ENCODE results near the gene HDAC9. TPM values are rescaled to one million over a fixed set of nuclear protein-coding genes. Genes with fewer than 3 reads are reported as not detected.
"Not testable (repeated sequence)": the region's sequence is repeated elsewhere in the genome, so short reads cannot be mapped to it uniquely, and the experiment has no call there.

HDAC9 gene
- total RNA-seq, 3 donors from 2014 or later (not counting 1 experiment from before 2014, with no cell fraction given) = 19.1 to 41.1 (median 24.1) TPM

GRCh38 chr7:18976715-18977471 is 481.3 kb downstream of the HDAC9 start:
- 93% methylated on average over 5 of the region's 6 CpGs for WGBS (ENCODE audit: insufficient coverage)
- no peak overlapping the region for H3K4me3 ChIP-seq (ENCODE audit: low read length)
- TF ChIP-seq, protein P1, sequence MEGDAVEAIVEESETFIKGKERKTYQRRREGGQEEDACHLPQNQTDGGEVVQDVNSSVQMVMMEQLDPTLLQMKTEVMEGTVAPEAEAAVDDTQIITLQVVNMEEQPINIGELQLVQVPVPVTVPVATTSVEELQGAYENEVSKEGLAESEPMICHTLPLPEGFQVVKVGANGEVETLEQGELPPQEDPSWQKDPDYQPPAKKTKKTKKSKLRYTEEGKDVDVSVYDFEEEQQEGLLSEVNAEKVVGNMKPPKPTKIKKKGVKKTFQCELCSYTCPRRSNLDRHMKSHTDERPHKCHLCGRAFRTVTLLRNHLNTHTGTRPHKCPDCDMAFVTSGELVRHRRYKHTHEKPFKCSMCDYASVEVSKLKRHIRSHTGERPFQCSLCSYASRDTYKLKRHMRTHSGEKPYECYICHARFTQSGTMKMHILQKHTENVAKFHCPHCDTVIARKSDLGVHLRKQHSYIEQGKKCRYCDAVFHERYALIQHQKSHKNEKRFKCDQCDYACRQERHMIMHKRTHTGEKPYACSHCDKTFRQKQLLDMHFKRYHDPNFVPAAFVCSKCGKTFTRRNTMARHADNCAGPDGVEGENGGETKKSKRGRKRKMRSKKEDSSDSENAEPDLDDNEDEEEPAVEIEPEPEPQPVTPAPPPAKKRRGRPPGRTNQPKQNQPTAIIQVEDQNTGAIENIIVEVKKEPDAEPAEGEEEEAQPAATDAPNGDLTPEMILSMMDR (IDR thresholded peaks at IDR 0.05) = no peak
- intact Hi-C loops (cut with micrococcal nuclease) = no loop called here
- DNase-seq (no peak), ATAC-seq (no peak)
- no peaks in the 10 kb centered on the region for H3K4me1 ChIP-seq (ENCODE audit: control insufficient read depth, insufficient read depth, low read length)
- Mint-ChIP-seq H3K36me3 (no peaks in the 10 kb centered on the region), H3K27me3 (ENCODE audit: low read depth in 2 of 2) (no peaks in the 10 kb centered on the region), H3K4me1 (no peaks in the 10 kb centered on the region), H3K27ac (no peak overlapping the region), H3K4me3 (no peak overlapping the region), H3K9me3 (peaks cover 7 to 16% of the 10 kb centered on the region in 2 donors)
- H3K36me3 ChIP-seq (ENCODE audit: control insufficient read depth, insufficient read depth, low read length) = no peaks in the 10 kb centered on the region
- H3K27ac ChIP-seq (ENCODE audit: low read length) = no peak overlapping the region
- H3K27me3 ChIP-seq (ENCODE audit: control insufficient read depth, insufficient read depth, low read length) = no peaks in the 10 kb centered on the region
- H3K9me3 ChIP-seq (ENCODE audit: control insufficient read depth, insufficient read depth, low read length) = no peaks in the 10 kb centered on the region

DNA sequence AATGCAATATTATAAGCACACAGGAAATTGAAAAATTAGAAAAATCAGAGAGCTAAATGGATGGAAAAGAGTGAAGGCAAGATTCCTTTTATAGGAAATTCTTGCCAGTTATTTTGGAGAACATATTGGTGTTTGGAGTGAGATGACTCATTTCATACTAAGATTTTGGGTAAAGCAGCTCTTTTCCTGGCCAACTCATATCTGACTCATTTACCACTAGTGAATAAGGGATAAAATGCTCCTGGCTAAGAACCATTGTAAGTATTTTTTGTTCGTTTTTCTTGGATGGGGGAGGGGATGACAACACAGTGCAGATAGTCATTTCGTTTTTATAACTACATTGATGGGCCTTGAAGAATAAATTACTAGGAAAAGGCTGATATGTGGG is 482.6 kb downstream of the HDAC9 start:
- no peaks in the 10 kb centered on the region for H3K27me3 Mint-ChIP-seq (ENCODE audit: low read depth in 2 of 2)
- WGBS (ENCODE audit: insufficient coverage) = 94% methylated on average over 2 of the region's 2 CpGs
- Histone ChIP-seq H3K4me3 (ENCODE audit: low read length) (no peak overlapping the region), H3K27ac (ENCODE audit: low read length) (no peak overlapping the region), H3K36me3 (ENCODE audit: control insufficient read depth, insufficient read depth, low read length) (no peaks in the 10 kb centered on the region), H3K4me1 (ENCODE audit: control insufficient read depth, insufficient read depth, low read length) (no peaks in the 10 kb centered on the region), H3K9me3 (ENCODE audit: control insufficient read depth, insufficient read depth, low read length) (no peaks in the 10 kb centered on the region), H3K27me3 (ENCODE audit: control insufficient read depth, insufficient read depth, low read length) (no peaks in the 10 kb centered on the region)
- H3K27ac Mint-ChIP-seq = no peak overlapping the region
- peaks cover 9 to 12% of the 10 kb centered on the region in 2 donors for H3K9me3 Mint-ChIP-seq
- no peak for DNase-seq
- intact Hi-C loops (cut with micrococcal nuclease) = no loop called here
- no peak overlapping the region for H3K4me3 Mint-ChIP-seq
- H3K36me3 Mint-ChIP-seq = no peaks in the 10 kb centered on the region
- TF ChIP-seq, protein P1 (IDR thresholded peaks at IDR 0.05) = no peak
- no peak for ATAC-seq
- H3K4me1 Mint-ChIP-seq = no peaks in the 10 kb centered on the region

DNA sequence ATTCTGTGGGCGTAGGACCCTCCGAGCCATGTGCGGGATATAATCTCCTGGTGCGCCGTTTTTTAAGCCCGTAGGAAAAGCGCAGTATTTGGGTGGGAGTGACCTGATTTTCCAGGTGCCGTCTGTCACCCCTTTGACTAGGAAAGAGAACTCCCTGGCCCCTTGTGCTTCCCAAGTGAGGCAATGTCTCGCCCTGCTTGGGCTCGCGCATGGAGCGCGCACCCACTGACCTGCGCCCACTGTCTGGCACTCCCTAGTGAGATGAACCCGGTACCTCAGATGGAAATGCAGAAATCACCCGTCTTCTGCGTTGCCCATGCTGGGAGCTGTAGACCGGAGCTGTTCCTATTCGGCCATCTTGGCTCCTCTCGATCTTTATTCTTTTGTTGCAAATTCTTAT is 495.2 kb downstream of the HDAC9 start:
- H3K27ac Mint-ChIP-seq; ATAC-seq; H3K27ac ChIP-seq (ENCODE audit: low read length); H3K4me3 Mint-ChIP-seq; H3K4me3 ChIP-seq (ENCODE audit: low read length); H3K9me3 ChIP-seq (ENCODE audit: control insufficient read depth, insufficient read depth, low read length); H3K4me1 ChIP-seq (ENCODE audit: control insufficient read depth, insufficient read depth, low read length); H3K27me3 Mint-ChIP-seq (ENCODE audit: low read depth in 2 of 2); H3K27me3 ChIP-seq (ENCODE audit: control insufficient read depth, insufficient read depth, low read length); DNase-seq; intact Hi-C loops (cut with micrococcal nuclease); H3K4me1 Mint-ChIP-seq; H3K9me3 Mint-ChIP-seq; H3K36me3 ChIP-seq (ENCODE audit: control insufficient read depth, insufficient read depth, low read length); H3K36me3 Mint-ChIP-seq: not testable (repeated sequence)
- WGBS (ENCODE audit: insufficient coverage) = 92% methylated on average over 19 of the region's 20 CpGs

DNA sequence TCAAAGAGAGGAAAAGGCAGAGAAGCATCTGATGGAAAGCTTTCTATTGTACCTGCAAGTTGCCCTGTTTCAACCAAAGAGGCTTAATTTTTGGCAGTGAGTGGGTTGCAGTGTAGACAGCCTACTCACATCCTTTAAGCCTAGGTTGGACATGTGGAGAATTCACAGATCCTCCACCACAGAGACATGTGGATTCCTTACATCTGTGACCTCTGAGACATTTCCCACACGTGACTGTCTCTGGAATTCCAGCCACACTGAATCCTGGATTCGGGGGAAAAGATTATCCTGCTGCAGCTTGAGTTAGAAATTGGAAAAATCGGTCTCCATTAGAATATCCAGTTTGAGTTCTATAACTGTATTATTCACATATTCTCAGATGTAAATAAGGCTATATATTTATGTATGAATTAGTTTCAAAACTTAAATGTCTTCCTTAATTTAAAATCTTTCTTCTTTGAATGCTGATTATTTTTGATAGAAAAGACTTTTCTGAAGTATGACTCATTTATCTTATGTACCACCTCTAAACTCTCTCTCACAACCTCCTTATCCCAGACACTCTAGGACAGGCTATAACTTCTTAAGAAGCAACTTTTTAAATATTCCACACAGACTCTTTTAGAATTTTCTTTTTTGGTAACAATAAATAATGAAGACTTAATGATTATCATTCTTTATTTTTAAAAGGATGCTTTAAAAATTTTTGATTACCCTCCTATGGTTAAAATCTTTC is 498.6 kb downstream of the HDAC9 start:
- H3K9me3 Mint-ChIP-seq = peaks cover 0 to 3% of the 10 kb centered on the region in 2 donors
- Histone ChIP-seq H3K9me3 (ENCODE audit: control insufficient read depth, insufficient read depth, low read length) (no peaks in the 10 kb centered on the region), H3K27ac (ENCODE audit: low read length) (no peak overlapping the region), H3K27me3 (ENCODE audit: control insufficient read depth, insufficient read depth, low read length) (no peaks in the 10 kb centered on the region), H3K4me1 (ENCODE audit: control insufficient read depth, insufficient read depth, low read length) (no peaks in the 10 kb centered on the region), H3K4me3 (ENCODE audit: low read length) (no peak overlapping the region), H3K36me3 (ENCODE audit: control insufficient read depth, insufficient read depth, low read length) (no peaks in the 10 kb centered on the region)
- WGBS (ENCODE audit: insufficient coverage) = 82% methylated on average over 2 of the region's 3 CpGs
- H3K27me3 Mint-ChIP-seq (ENCODE audit: low read depth in 2 of 2) = no peaks in the 10 kb centered on the region
- no peak overlapping the region for H3K27ac Mint-ChIP-seq
- intact Hi-C loops (cut with micrococcal nuclease) = no loop called here
- ATAC-seq = no peak
- TF ChIP-seq, protein P1 (IDR thresholded peaks at IDR 0.05) = no peak
- no peak for DNase-seq
- H3K4me1 Mint-ChIP-seq = no peaks in the 10 kb centered on the region
- no peak overlapping the region for H3K4me3 Mint-ChIP-seq
- H3K36me3 Mint-ChIP-seq = no peaks in the 10 kb centered on the region

All from natural killer cell (primary cell).